Ramos (cell line): ENCODE data around the gene NEIL1.
"Not testable (repeated sequence)": the region's sequence is repeated elsewhere in the genome, so short reads cannot be mapped to it uniquely, and the experiment has no call there.

Experiments
- in situ Hi-C: fragments of 300-500 bp; cut with MboI; formaldehyde crosslinking; loops from one replicate; pipeline ENCODE4 v1.14.3; 2022; ENCODE audit warnings: low sequenced_read_pairs; ENCODE audit not compliant: unreplicated experiment

The NEIL1 gene

GRCh38 chr15:75367406-75367912 is 20.6 kb downstream of the NEIL1 start:
- in situ Hi-C loops: loop anchor here (25.0 kb wide), 1 partner anchor 270 kb away; the partner anchor contains the start of genes IMP3, SNUPN and SNX33

GRCh38 chr15:75367913-75368688 is 21.3 kb downstream of the NEIL1 start, which contains the start of gene MAN2C1:
MAN2C1 (minus strand) TSS chr15:75368607; CDS start chr15:75368583, 24 bp downstream.
- in situ Hi-C loops: loop anchor here (25.0 kb wide), 1 partner anchor 269 kb away; the partner anchor contains the start of genes IMP3, SNUPN and SNX33

GRCh38 chr15:75368689-75369239 is 21.9 kb downstream of the NEIL1 start:
- in situ Hi-C loops: loop anchor here (25.0 kb wide), 1 partner anchor 269 kb away; the partner anchor contains the start of genes IMP3, SNUPN and SNX33

- in situ Hi-C loops: loop anchor here (25.0 kb wide), 1 partner anchor 267 kb away; the partner anchor contains the start of genes IMP3, SNUPN and SNX33
Observed at GRCh38 chr15:75369897-75370581, 23.2 kb downstream of the NEIL1 start.

- in situ Hi-C loops: loop anchor here (25.0 kb wide), 1 partner anchor 266 kb away; the partner anchor contains the start of genes IMP3, SNUPN and SNX33
Observed at GRCh38 chr15:75371486-75371885, 24.6 kb downstream of the NEIL1 start.

- in situ Hi-C loops: loop anchor here (25.0 kb wide), 1 partner anchor 265 kb away; the partner anchor contains the start of genes IMP3, SNUPN and SNX33
Observed at GRCh38 chr15:75371901-75372688, 25.3 kb downstream of the NEIL1 start.

- in situ Hi-C loops: no loop called here
Observed at GRCh38 chr15:75380773-75381172, 33.9 kb downstream of the NEIL1 start.

- in situ Hi-C loops: not testable (repeated sequence)
Observed at GRCh38 chr15:75383986-75384385, 37.1 kb downstream of the NEIL1 start.

- in situ Hi-C loops: no loop called here
Observed at GRCh38 chr15:75389791-75390382, 43.0 kb downstream of the NEIL1 start.

- in situ Hi-C loops: no loop called here
Observed at GRCh38 chr15:75397494-75397893, 50.7 kb downstream of the NEIL1 start.

- in situ Hi-C loops: no loop called here
Observed at GRCh38 chr15:75403892-75404291, 57.1 kb downstream of the NEIL1 start.
